NT2/D1 (cell line): Measurements from ENCODE around the gene HES4.

Experiments
- SUZ12 ChIP-seq: IDR thresholded peaks from 2 replicates; pipeline ENCODE4 v1.6.1; 2011; ENCODE audit not compliant: insufficient read length, insufficient read depth; ENCODE audit errors: extremely low read depth
- YY1 ChIP-seq: IDR thresholded peaks from 2 replicates; pipeline ENCODE4 v1.6.1; 2011; ENCODE audit not compliant: insufficient read length, insufficient read depth

DNA sequence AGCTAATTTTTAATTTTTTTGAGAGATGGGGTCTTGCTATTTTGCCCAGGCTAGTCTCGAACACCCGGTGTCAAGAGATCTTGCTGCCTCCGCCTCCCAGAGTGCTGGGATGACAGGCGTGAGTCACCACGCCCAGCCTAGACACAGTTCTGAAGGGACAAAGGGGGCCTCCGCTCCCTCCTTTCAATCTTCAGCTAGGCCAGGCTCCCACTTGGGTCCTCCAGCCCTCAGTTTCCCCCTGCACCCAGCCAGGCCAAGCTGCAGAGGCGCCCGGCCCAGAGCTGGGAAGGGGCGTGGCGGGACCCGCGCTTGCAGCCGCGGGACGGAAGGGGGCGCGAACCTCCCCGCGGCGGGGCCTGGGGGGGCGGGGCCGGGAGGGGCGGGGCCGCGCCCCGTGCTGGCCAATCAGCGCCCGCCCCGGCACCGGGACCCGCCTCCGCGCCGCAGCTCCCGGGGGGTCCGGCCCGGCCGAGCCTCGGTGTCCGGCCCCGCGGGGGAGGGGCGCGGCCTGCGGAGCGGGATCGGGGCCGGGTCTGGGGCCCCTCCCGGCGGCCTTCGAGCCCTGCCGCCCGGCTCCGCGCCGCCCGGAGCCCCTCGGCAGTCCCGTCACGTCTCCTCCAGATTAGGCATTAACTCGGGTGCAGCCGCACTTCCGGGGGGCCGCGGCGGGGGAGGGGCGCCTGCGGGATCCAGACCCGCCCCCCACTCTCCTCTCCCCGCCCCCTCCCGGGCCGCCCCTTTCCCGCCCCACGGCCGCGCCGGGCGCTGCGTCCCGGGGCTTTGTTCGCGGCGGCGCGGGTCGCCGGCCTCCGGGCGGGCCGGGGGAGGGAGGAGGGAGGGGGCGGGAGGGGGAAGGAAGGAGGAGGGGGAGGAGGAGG lies 19.5 kb upstream of the HES4 start:
- no peak for TF ChIP-seq YY1
- TF ChIP-seq SUZ12 = no peak
